ENCODE results near the gene TSSK3. TPM values are rescaled to one million over a fixed set of nuclear protein-coding genes. Genes with fewer than 3 reads are reported as not detected.

The TSSK3 gene
- total and polyA plus RNA-seq, 2 donors (not counting 1 experiment from before 2014, with no cell fraction given), result 1.8 to 11.6 TPM

GRCh38 chr1:32334274-32334861 is 28.0 kb upstream of the TSSK3 start:
- Mint-ChIP-seq H3K4me1 (peaks cover 55% of the 10 kb centered on the region), H3K27ac (peak overlapping the region; percentile 91), H3K4me3 (peak overlapping the region; percentile 93), H3K27me3 (no peaks in the 10 kb centered on the region), H3K9me3 (ENCODE audit: insufficient read depth) (no peaks in the 10 kb centered on the region)
- TF ChIP-seq CTCF (IDR thresholded peaks at IDR 0.05), result no peak
- TF ChIP-seq EZH2 (IDR thresholded peaks at IDR 0.05; ENCODE audit: borderline replicate concordance, insufficient read depth, low read depth, low read length, poor library complexity, severe bottlenecking), result no peak
- Histone ChIP-seq H3K27ac (ENCODE audit: low read length in 2 of 2) (peak overlapping the region; percentile 34 to 61), H4K20me1 (ENCODE audit: control insufficient read depth, insufficient read depth, low read length, poor library complexity, severe bottlenecking) (peaks cover 45% of the 10 kb centered on the region), H2AFZ (ENCODE audit: insufficient read depth, low read depth, low read length, poor library complexity, severe bottlenecking) (no peak overlapping the region), H3K27me3 (replicated peaks in 1 of 4; ENCODE audit: control extremely low read depth in 1 of 4, control insufficient read depth in 3 of 4, insufficient read depth in 4 of 4, low read length in 3 of 4) (no peaks in the 10 kb centered on the region), H3K36me3 (replicated peaks in 1 of 2; ENCODE audit: control extremely low read depth in 1 of 2, control insufficient read depth in 1 of 2, extremely low read depth in 1 of 2, insufficient read depth in 2 of 2, low read length in 1 of 2) (peaks cover 1 to 45% of the 10 kb centered on the region in 2 experiments), H3K9ac (ENCODE audit: low read length) (peak overlapping the region; percentile 75), H3K4me3 (ENCODE audit: control extremely low read depth in 1 of 5, extremely low read depth in 1 of 5, insufficient read depth in 1 of 5, low read depth in 2 of 5, low read length in 4 of 5) (peak overlapping the region in 4 of 5 experiments; percentile 48 to 78 (median 72)), H3K79me2 (ENCODE audit: control insufficient read depth, insufficient read depth, low read length) (peaks cover 15% of the 10 kb centered on the region), H3K4me1 (ENCODE audit: control insufficient read depth in 2 of 2, insufficient read depth in 2 of 2, low read length in 2 of 2) (peaks cover 49 to 51% of the 10 kb centered on the region in 2 donors), H3K4me2 (replicated peaks; ENCODE audit: low read depth, low read length, poor library complexity, severe bottlenecking) (peak overlapping the region; percentile 89), H3K9me3 (ENCODE audit: control extremely low read depth in 1 of 3, control insufficient read depth in 2 of 3, insufficient read depth in 1 of 3, low read length in 2 of 3) (no peaks in the 10 kb centered on the region)
- CTCF ChIA-PET, result interaction anchor here (0.5 to 6.2 kb wide), 9 partner anchors 10 to 435 kb away, joined by 3 to 71 read pairs (median 6); no protein-coding TSS in a partner anchor
- WGBS (ENCODE audit: insufficient coverage), result 82% methylated on average over 3 of the region's 9 CpGs
- intact Hi-C loops (cut with micrococcal nuclease), result loop anchor here (2.0 kb wide), 3 partner anchors 18 to 120 kb away; no protein-coding TSS in a partner anchor
- DNase-seq (no peak), ATAC-seq (ENCODE audit: low read depth) (no peak)
- POLR2A ChIA-PET, result interaction anchor here (1.5 kb wide), 1 partner anchor 134 kb away, joined by 3 read pairs; no protein-coding TSS in a partner anchor

Data from B cell (primary cell).